PC-9 (cell line): ENCODE data around the gene ELOVL5. TPM values are rescaled to one million over a fixed set of nuclear protein-coding genes. Genes with fewer than 3 reads are reported as not detected.

ENCODE experiments used
- Bru-seq: library from RNA; stranded (reverse); fragments of 400-500 nt; gene quantifications from one replicate; lab custom pipeline; 2021; lab: Mats Ljungman, UMichigan
- BruChase-seq, 2 experiments: library from RNA; stranded (reverse); fragments of 400-500 nt; gene quantifications; one replicate each; lab custom pipeline; 2021; lab: Mats Ljungman, UMichigan
- BruUV-seq: library from RNA; stranded (reverse); fragments of 400-500 nt; replicated peaks from 2 replicates; lab custom pipeline; 2021; lab: Mats Ljungman, UMichigan
- CTCF ChIA-PET: fragments of 300-600 bp; sonication (Branson Sonifier 250); formaldehyde crosslinking; loops from one replicate; lab custom pipeline; 2022; ENCODE audit warnings: antibody characterized with exemption; lab: Charles Lee
- POLR2A ChIA-PET: fragments of 300-600 bp; sonication (Branson Sonifier 250); formaldehyde crosslinking; loops from one replicate; lab custom pipeline; 2022; ENCODE audit warnings: antibody characterized with exemption; ENCODE audit not compliant: unreplicated experiment; lab: Charles Lee
- DNase-seq, 2 experiments: peaks; one replicate each; pipeline versions ENCODE4 v3.0.0 to v3.0.0-alpha.2; 2015 to 2022; ENCODE audit warnings: mixed read lengths in 1 of 2
- H2AFZ ChIP-seq: fragments of 200-600 bp; sonication (generic); 2 replicates; pipeline ENCODE4 v1.8.1; 2017; ENCODE audit warnings: antibody characterized with exemption
- H3F3A ChIP-seq: fragments of 200-600 bp; sonication (generic); 2 replicates; pipeline ENCODE4 v1.8.1; 2017; ENCODE audit warnings: antibody characterized with exemption, mild to moderate bottlenecking, low read depth; ENCODE audit not compliant: insufficient read depth
- H3K27ac ChIP-seq: fragments of 200-600 bp; sonication (generic); 2 replicates; pipeline ENCODE4 v1.6.1; 2016; ENCODE audit warnings: mixed run types
- H3K27me3 ChIP-seq: fragments of 200-600 bp; sonication (generic); 2 replicates; pipeline ENCODE4 v1.6.1; 2016; ENCODE audit warnings: low read depth, mixed run types; ENCODE audit not compliant: insufficient read depth
- H3K36me3 ChIP-seq: fragments of 200-600 bp; sonication (generic); 2 replicates; pipeline ENCODE4 v1.6.1; 2016; ENCODE audit warnings: low read depth, mixed run types
- H3K4me1 ChIP-seq: fragments of 200-600 bp; sonication (generic); replicated peaks from 2 replicates; pipeline ENCODE4 v1.6.1; 2016; ENCODE audit warnings: mixed run types; ENCODE audit not compliant: insufficient read depth
- H3K4me2 ChIP-seq: fragments of 200-600 bp; sonication (generic); 2 replicates; pipeline ENCODE4 v1.6.1; 2017; ENCODE audit warnings: mixed run types
- H3K4me3 ChIP-seq: fragments of 200-600 bp; sonication (generic); 2 replicates; pipeline ENCODE4 v1.6.1; 2016; ENCODE audit warnings: mixed run types
- H3K79me2 ChIP-seq: fragments of 200-600 bp; sonication (generic); 2 replicates; pipeline ENCODE4 v1.6.1; 2017; ENCODE audit warnings: low read depth, mixed run types
- H3K9me2 ChIP-seq: fragments of 200-600 bp; sonication (generic); 2 replicates; pipeline ENCODE4 v1.8.1; 2017; ENCODE audit warnings: mild to moderate bottlenecking; ENCODE audit not compliant: insufficient read depth
- H3K9me3 ChIP-seq: fragments of 200-600 bp; sonication (generic); 2 replicates; pipeline ENCODE4 v1.8.1; 2016; ENCODE audit warnings: low read depth; ENCODE audit not compliant: insufficient read depth
- H4K20me1 ChIP-seq: fragments of 200-600 bp; sonication (generic); 2 replicates; pipeline ENCODE4 v1.8.1; 2017; ENCODE audit not compliant: insufficient read depth
- EZH2 ChIP-seq: fragments of 200-600 bp; sonication (generic); IDR thresholded peaks from 2 replicates; pipeline ENCODE4 v1.8.0; 2017; ENCODE audit warnings: antibody characterized with exemption, low read depth
- intact Hi-C: fragments of 100-400 bp; cut with micrococcal nuclease; formaldehyde crosslinking; loops from one replicate; pipeline ENCODE4 v1.10.0; 2022; ENCODE audit not compliant: unreplicated experiment
- long read RNA-seq: library from polyadenylated mRNA; stranded (forward); transcript quantifications from one replicate; pipeline ENCODE4 v2.0.0, GENCODE V29; 2022
- total RNA-seq: library from RNA; stranded (reverse); gene quantifications from 2 replicates; pipeline ENCODE4 v1.2.3, GENCODE V29; 2021
- TF ChIP-seq, protein P1 (sequence below): fragments of 200-600 bp; sonication (generic); conservative IDR thresholded peaks from 2 replicates; pipeline ENCODE4 v1.6.1; 2017; ENCODE audit warnings: mixed run types, antibody characterized with exemption, mild to moderate bottlenecking, moderate library complexity

Gene ELOVL5
- 71.3 and 108 TPM in 2 replicates for total RNA-seq
- Bru-seq, nascent RNA = percentile 91 among the genes with signal in this experiment
- percentile 90 among the genes with signal in this experiment for BruChase-seq, experiment 1, labeled RNA remaining after a 2-hour chase
- BruChase-seq, experiment 2, labeled RNA remaining after a 6-hour chase = percentile 90 among the genes with signal in this experiment
- long read RNA-seq, transcript ELOVL5-201 (8 exons, 2,827 nt) = major isoform, 120 of 183 reads
- long read RNA-seq, partial matches to known transcripts = 40 of 183 reads
- long read RNA-seq, other reads (novel, unspliced or antisense) = 21 of 183 reads

GRCh38 chr6:53348371-53349208 is at the start of gene ELOVL5:
TSS of gene ELOVL5 (minus strand) at chr6:53348950. CDS start at chr6:53295699, 53,251 bp downstream.
- DNase-seq = peak; percentile 81 to 93
- CTCF ChIA-PET = no interaction called here
- Histone ChIP-seq H3K9me2 (no peaks in the 10 kb centered on the region), H3K79me2 (peaks cover 52% of the 10 kb centered on the region), H3K4me2 (peak within 1 kb of the TSS; percentile 89), H3F3A (peaks cover 13% of the 10 kb centered on the region; the same call in 1 of the 2 replicates), H3K4me3 (peak within 1 kb of the TSS; percentile 73), H3K4me1 (peaks cover 20% of the 10 kb centered on the region), H3K27me3 (no peaks in the 10 kb centered on the region), H3K36me3 (no peaks in the 10 kb centered on the region), H4K20me1 (peaks cover 21% of the 10 kb centered on the region), H3K9me3 (no peaks in the 10 kb centered on the region), H2AFZ (peak within 1 kb of the TSS; percentile 98), H3K27ac (peak within 1 kb of the TSS; percentile 54)
- TF ChIP-seq, protein P1, sequence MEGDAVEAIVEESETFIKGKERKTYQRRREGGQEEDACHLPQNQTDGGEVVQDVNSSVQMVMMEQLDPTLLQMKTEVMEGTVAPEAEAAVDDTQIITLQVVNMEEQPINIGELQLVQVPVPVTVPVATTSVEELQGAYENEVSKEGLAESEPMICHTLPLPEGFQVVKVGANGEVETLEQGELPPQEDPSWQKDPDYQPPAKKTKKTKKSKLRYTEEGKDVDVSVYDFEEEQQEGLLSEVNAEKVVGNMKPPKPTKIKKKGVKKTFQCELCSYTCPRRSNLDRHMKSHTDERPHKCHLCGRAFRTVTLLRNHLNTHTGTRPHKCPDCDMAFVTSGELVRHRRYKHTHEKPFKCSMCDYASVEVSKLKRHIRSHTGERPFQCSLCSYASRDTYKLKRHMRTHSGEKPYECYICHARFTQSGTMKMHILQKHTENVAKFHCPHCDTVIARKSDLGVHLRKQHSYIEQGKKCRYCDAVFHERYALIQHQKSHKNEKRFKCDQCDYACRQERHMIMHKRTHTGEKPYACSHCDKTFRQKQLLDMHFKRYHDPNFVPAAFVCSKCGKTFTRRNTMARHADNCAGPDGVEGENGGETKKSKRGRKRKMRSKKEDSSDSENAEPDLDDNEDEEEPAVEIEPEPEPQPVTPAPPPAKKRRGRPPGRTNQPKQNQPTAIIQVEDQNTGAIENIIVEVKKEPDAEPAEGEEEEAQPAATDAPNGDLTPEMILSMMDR = no peak
- no peak for TF ChIP-seq EZH2
- TSS peak; percentile 32 for BruUV-seq
- intact Hi-C loops = loop anchor here (2.0 kb wide), 1 partner anchor 88 kb away; no protein-coding TSS in a partner anchor
- POLR2A ChIA-PET = interaction anchor here (0.6 to 0.7 kb wide), 3 partner anchors 11 to 176 kb away, joined by 3 to 7 read pairs (median 4); no protein-coding TSS in a partner anchor

DNA sequence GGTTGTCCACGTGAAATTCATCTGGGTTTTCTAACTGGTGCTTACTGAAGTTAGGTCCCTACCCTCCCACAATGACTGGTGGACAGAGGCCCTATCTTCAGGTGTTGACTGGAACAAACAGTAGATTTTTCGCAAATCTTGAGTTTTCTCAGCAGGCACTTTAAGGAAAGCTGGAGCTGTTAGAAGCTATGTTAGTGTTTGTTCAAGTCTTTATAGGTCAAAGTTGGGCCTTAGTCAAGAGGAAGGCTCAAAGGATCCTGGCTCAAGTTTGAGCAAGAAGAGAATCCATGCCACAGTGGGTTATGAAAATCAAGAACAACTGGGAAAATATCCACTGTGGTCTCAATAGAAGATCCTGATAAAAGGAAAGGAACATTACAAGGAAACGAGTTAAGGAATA is 48.5 kb upstream of the ELOVL5 start:
- Histone ChIP-seq H3K4me2 (no peak overlapping the region), H3F3A (no peaks in the 10 kb centered on the region), H3K9me2 (no peaks in the 10 kb centered on the region), H3K27me3 (no peaks in the 10 kb centered on the region), H2AFZ (no peak overlapping the region), H3K9me3 (no peaks in the 10 kb centered on the region), H3K79me2 (no peaks in the 10 kb centered on the region), H3K4me1 (no peaks in the 10 kb centered on the region), H4K20me1 (no peaks in the 10 kb centered on the region), H3K36me3 (no peaks in the 10 kb centered on the region), H3K27ac (no peak overlapping the region), H3K4me3 (no peak overlapping the region)
- intact Hi-C loops = no loop called here
- TF ChIP-seq, protein P1 = no peak
- no peak for TF ChIP-seq EZH2
- CTCF ChIA-PET = no interaction called here
- no TSS peak for BruUV-seq
- no peak for DNase-seq
- POLR2A ChIA-PET = no interaction called here

DNA sequence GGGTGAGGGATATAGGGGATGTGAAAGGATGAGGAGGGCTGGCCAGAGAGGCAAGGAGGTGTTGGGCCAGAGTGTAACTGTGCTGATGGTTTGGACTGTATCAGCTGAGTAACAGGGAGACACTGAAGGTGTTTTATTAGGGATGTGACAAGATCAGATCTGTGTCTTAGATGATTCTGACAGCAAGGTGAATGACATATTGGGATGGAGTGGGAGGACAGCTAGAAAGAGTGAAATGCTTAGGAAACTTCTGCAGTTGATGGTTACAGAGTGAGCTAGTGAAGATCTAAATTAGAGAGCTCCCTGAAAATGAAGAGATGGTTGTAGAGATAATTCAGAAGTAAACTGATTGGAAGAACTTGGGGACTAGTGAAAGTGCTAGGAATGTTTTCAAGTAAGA is 47.2 kb upstream of the ELOVL5 start:
- Histone ChIP-seq H4K20me1 (no peaks in the 10 kb centered on the region), H3K4me1 (no peaks in the 10 kb centered on the region), H3K27ac (no peak overlapping the region), H3K79me2 (no peaks in the 10 kb centered on the region), H3K4me3 (no peak overlapping the region), H2AFZ (no peak overlapping the region), H3K27me3 (no peaks in the 10 kb centered on the region), H3K9me2 (no peaks in the 10 kb centered on the region), H3K36me3 (no peaks in the 10 kb centered on the region), H3K9me3 (no peaks in the 10 kb centered on the region), H3F3A (no peaks in the 10 kb centered on the region), H3K4me2 (no peak overlapping the region)
- DNase-seq = no peak
- POLR2A ChIA-PET = no interaction called here
- TF ChIP-seq, protein P1 = no peak
- no peak for TF ChIP-seq EZH2
- intact Hi-C loops = no loop called here
- CTCF ChIA-PET = no interaction called here
- no TSS peak for BruUV-seq
